ENCODE results near the gene MPND. TPM values are rescaled to one million over a fixed set of nuclear protein-coding genes. Genes with fewer than 3 reads are reported as not detected.

The MPND gene, protein sequence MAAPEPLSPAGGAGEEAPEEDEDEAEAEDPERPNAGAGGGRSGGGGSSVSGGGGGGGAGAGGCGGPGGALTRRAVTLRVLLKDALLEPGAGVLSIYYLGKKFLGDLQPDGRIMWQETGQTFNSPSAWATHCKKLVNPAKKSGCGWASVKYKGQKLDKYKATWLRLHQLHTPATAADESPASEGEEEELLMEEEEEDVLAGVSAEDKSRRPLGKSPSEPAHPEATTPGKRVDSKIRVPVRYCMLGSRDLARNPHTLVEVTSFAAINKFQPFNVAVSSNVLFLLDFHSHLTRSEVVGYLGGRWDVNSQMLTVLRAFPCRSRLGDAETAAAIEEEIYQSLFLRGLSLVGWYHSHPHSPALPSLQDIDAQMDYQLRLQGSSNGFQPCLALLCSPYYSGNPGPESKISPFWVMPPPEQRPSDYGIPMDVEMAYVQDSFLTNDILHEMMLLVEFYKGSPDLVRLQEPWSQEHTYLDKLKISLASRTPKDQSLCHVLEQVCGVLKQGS
- total RNA-seq, result 10 to 100 TPM; 12.6 to 18.0 TPM

- Mint-ChIP-seq H3K4me3 (peak within 1 kb of the TSS; percentile 89), H3K36me3 (ENCODE audit: low read depth) (peaks cover 12% of the 10 kb centered on the region), H3K27ac (peak within 1 kb of the TSS; percentile 93), H3K9me3 (ENCODE audit: low read depth) (no peaks in the 10 kb centered on the region), H3K27me3 (no peaks in the 10 kb centered on the region), H3K4me1 (peaks cover 9% of the 10 kb centered on the region)
- ChIA-PET POLR2A (interaction anchor here (0.6 to 2.9 kb wide), 13 partner anchors 9 to 785 kb away, joined by 3 to 12 read pairs (median 4); partner anchors contain the start of genes CHAF1A, TMIGD2 and YJU2), CTCF (interaction anchor here (0.6 to 3.1 kb wide), 6 partner anchors 8 to 118 kb away, joined by 3 to 37 read pairs (median 6); no protein-coding TSS in a partner anchor)
- peak; percentile 96 for DNase-seq
- intact Hi-C loops (cut with DNase I, micrococcal nuclease), result loop anchor here (1.0 to 10.0 kb wide), 16 partner anchors 15 to 1341 kb away; partner anchors contain the start of genes YJU2 (in 2 of the 2), ANKRD24 (in 1 of the 2), CHAF1A (in 1 of the 2) and FSD1 (in 1 of the 2)
- peak; percentile 66 for ATAC-seq
Measured at GRCh38 chr19:4343370-4344307, at the start of gene MPND. TSS of gene MPND (plus strand) at chr19:4343562. CDS start at chr19:4343594, 32 bp downstream.

DNA sequence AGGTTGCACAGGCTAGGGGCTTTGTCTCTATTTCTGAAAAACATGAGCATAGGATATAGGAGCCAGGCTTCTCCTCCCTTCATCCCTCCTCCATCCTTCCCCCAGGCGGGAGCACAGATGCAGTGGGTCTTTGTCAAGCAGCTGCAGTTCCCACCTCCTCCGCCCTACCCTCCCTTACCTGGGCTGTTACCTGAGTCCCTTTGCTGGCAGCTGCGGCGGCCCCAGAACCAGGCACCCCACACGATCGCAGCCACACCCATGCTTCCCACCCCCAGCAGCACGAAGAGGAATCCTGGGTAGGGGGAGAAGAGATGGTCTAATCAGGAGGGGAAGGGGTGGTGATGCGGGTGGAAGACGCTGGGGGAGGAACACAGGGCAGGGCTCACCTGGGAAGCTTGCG lies 49.0 kb upstream of the MPND start:
- no peak for ATAC-seq
- no peaks in the 10 kb centered on the region for H3K27me3 Mint-ChIP-seq
- DNase-seq, result no peak
- CTCF ChIA-PET, result interaction anchor here (0.9 kb wide), 1 partner anchor 28 kb away, joined by 4 read pairs; no protein-coding TSS in a partner anchor
- H3K4me3 Mint-ChIP-seq, result no peak overlapping the region
- POLR2A ChIA-PET, result no interaction called here
- H3K36me3 Mint-ChIP-seq (ENCODE audit: low read depth), result no peaks in the 10 kb centered on the region
- no peak overlapping the region for H3K27ac Mint-ChIP-seq
- H3K4me1 Mint-ChIP-seq, result peaks cover 12% of the 10 kb centered on the region
- H3K9me3 Mint-ChIP-seq (ENCODE audit: low read depth), result no peaks in the 10 kb centered on the region
- intact Hi-C loops (cut with DNase I, micrococcal nuclease), result no loop called here

DNA sequence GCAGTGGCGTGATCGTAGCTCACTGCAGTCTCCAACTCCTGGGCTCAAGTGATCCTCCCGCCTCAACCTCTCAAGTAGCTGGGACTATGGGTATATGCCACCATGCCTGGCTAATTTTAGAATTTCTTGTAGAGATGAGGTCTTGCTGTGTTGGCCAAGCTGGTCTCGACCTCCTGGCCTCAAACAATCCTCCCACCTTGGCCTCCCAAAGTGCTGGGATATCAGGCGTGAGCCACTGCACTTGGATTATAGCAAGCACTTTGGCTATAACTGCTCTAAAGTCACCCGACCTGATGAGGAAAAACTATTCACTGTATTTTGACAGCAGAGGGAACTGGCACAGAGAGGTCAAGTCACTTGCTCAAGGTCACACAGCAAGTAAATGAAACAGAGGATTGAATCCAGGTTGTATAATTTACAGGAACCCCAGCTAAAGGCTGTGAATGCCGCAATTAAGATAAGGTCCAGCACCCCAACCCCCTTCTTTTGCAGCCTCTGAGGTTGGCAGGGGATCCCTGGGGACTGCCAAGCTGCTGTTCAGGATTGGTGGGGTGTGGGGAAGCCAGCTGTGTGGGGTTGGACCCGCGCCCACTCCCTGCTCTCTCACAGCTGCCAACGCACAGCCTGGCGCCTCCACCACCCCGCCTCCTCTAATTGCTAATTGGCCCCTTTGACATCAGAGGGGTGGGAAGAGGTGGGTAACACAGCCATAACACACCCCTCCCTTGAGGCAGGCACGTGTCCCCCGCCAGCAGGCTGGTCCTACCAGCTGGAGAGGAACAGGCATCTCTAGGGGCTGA lies 47.2 kb upstream of the MPND start:
- POLR2A ChIA-PET, result no interaction called here
- H3K4me1 Mint-ChIP-seq, result peaks cover 17% of the 10 kb centered on the region
- intact Hi-C loops (cut with DNase I, micrococcal nuclease), result no loop called here
- CTCF ChIA-PET, result interaction anchor here (0.6 to 1.4 kb wide), 3 partner anchors 29 to 128 kb away, joined by 3 to 6 read pairs (median 6); no protein-coding TSS in a partner anchor
- no peak overlapping the region for H3K27ac Mint-ChIP-seq
- ATAC-seq (no peak), DNase-seq (no peak)
- no peaks in the 10 kb centered on the region for H3K27me3 Mint-ChIP-seq
- H3K36me3 Mint-ChIP-seq (ENCODE audit: low read depth), result no peaks in the 10 kb centered on the region
- H3K9me3 Mint-ChIP-seq (ENCODE audit: low read depth), result no peaks in the 10 kb centered on the region
- H3K4me3 Mint-ChIP-seq, result no peak overlapping the region

DNA sequence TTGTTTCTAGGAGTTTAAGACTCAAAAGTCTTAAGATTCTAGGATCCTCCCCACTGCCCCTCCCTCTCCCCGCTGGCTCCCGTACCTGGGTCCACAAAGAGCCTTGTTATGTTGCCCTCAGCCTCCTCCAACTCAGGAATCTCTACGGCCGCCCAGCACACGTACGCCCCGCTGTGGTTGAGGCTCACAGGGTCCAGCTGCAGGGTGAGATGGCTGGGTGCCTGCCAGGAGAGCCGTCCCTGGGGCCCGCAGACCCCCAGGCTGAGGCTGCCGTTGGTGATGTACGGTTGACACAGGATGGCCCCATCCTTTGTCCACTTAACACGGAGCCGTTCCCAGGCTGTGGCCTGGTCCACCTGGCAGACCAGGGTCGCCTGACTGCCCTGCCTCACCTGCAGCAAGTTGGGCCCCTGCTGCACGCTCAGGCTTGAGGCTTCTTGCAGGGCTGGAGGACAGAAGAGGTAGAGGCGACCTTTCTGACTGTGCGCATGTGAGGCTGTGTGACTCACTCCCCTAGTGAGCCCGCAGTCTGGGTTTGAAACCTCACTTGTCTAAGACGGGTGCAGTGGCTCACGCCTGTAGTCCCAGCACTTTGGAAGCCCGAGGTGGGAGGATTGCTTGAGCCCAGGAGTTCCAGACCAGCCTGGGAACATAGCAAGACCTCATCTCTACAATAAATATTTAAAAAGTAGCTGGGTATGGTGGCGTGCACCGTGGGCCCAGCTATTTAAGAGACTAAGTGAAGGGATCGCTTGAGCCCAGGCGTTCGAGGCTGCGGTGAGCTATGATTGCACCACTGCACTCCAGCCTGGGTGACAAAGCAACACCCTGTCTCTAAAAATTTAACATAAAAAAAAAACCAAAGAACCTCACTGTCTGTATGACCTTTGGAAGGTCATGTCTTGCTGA lies 45.2 kb upstream of the MPND start:
- Mint-ChIP-seq H3K36me3 (ENCODE audit: low read depth) (no peaks in the 10 kb centered on the region), H3K27ac (peak overlapping the region; percentile 48), H3K4me1 (peaks cover 34% of the 10 kb centered on the region), H3K4me3 (no peak overlapping the region), H3K27me3 (no peaks in the 10 kb centered on the region), H3K9me3 (ENCODE audit: low read depth) (no peaks in the 10 kb centered on the region)
- POLR2A ChIA-PET, result interaction anchor here (0.6 to 1.3 kb wide), 2 partner anchors 31 to 118 kb away, joined by 3 to 11 read pairs; no protein-coding TSS in a partner anchor
- ATAC-seq (peak; percentile 83), DNase-seq (peak; percentile 76)
- intact Hi-C loops (cut with DNase I, micrococcal nuclease), result no loop called here
- CTCF ChIA-PET, result interaction anchor here (1.0 kb wide), 1 partner anchor 21 kb away, joined by 3 read pairs; no protein-coding TSS in a partner anchor

- H3K4me1 Mint-ChIP-seq, result peaks cover 42% of the 10 kb centered on the region
- ATAC-seq (peak; percentile 4), DNase-seq (no peak)
- intact Hi-C loops (cut with DNase I, micrococcal nuclease), result no loop called here
- no peaks in the 10 kb centered on the region for H3K9me3 Mint-ChIP-seq (ENCODE audit: low read depth)
- ChIA-PET POLR2A (interaction anchor here (0.6 to 1.3 kb wide), 2 partner anchors 32 to 119 kb away, joined by 3 to 11 read pairs; no protein-coding TSS in a partner anchor), CTCF (no interaction called here)
- no peaks in the 10 kb centered on the region for H3K27me3 Mint-ChIP-seq
- peak overlapping the region; percentile 48 for H3K27ac Mint-ChIP-seq
- H3K36me3 Mint-ChIP-seq (ENCODE audit: low read depth), result no peaks in the 10 kb centered on the region
- no peak overlapping the region for H3K4me3 Mint-ChIP-seq
Measured at GRCh38 chr19:4298810-4299550, 44.4 kb upstream of the MPND start.

GRCh38 chr19:4300589-4300988 lies 42.8 kb upstream of the MPND start:
- Mint-ChIP-seq H3K27me3 (no peaks in the 10 kb centered on the region), H3K9me3 (ENCODE audit: low read depth) (no peaks in the 10 kb centered on the region), H3K36me3 (ENCODE audit: low read depth) (no peaks in the 10 kb centered on the region), H3K4me3 (peak overlapping the region; percentile 34), H3K27ac (peak overlapping the region; percentile 45), H3K4me1 (peaks cover 46% of the 10 kb centered on the region)
- intact Hi-C loops (cut with DNase I, micrococcal nuclease), result loop anchor here in 1 of 2 experiments (5.0 kb wide), 1 partner anchor 33 kb away; no protein-coding TSS in a partner anchor
- ChIA-PET CTCF (no interaction called here), POLR2A (no interaction called here)
- DNase-seq, result no peak
- ATAC-seq, result no peak

GRCh38 chr19:4301590-4302242 lies 41.6 kb upstream of the MPND start:
- DNase-seq (peak; percentile 39), ATAC-seq (peak; percentile 14)
- intact Hi-C loops (cut with DNase I, micrococcal nuclease), result loop anchor here (2.0 to 5.0 kb wide), 2 partner anchors 34 to 73 kb away; partner anchors contain the start of gene EBI3 (in 1 of the 2)
- Mint-ChIP-seq H3K27ac (peak overlapping the region; percentile 92), H3K9me3 (ENCODE audit: low read depth) (no peaks in the 10 kb centered on the region), H3K27me3 (no peaks in the 10 kb centered on the region), H3K36me3 (ENCODE audit: low read depth) (no peaks in the 10 kb centered on the region), H3K4me3 (peak overlapping the region; percentile 79), H3K4me1 (peaks cover 44% of the 10 kb centered on the region)
- POLR2A ChIA-PET, result interaction anchor here (0.6 to 1.3 kb wide), 2 partner anchors 22 to 41 kb away, joined by 4 to 6 read pairs; partner anchors contain the start of gene MPND
- CTCF ChIA-PET, result interaction anchor here (0.5 to 0.9 kb wide), 4 partner anchors 35 to 1643 kb away, joined by 3 to 4 read pairs (median 3); partner anchors contain the start of gene CHAF1A

GRCh38 chr19:4302243-4302640 lies 41.1 kb upstream of the MPND start, which contains the start of gene TMIGD2:
TSS of gene TMIGD2 (minus strand) at chr19:4302389. CDS start at chr19:4302385, 4 bp downstream.
- ATAC-seq, result peak; percentile 17

More at GRCh38 chr19:4302243-4302640, 41.1 kb upstream of the MPND start, which contains the start of gene TMIGD2:
- H3K4me1 Mint-ChIP-seq, result peaks cover 44% of the 10 kb centered on the region
- H3K36me3 Mint-ChIP-seq (ENCODE audit: low read depth), result no peaks in the 10 kb centered on the region
- intact Hi-C loops (cut with DNase I, micrococcal nuclease), result loop anchor here (2.0 to 5.0 kb wide), 2 partner anchors 35 to 73 kb away; partner anchors contain the start of gene EBI3 (in 1 of the 2)
- H3K4me3 Mint-ChIP-seq, result peak within 1 kb of the TSS; percentile 79
- H3K9me3 Mint-ChIP-seq (ENCODE audit: low read depth), result no peaks in the 10 kb centered on the region
- peak; percentile 52 for DNase-seq
- ChIA-PET POLR2A (interaction anchor here (1.3 kb wide), 1 partner anchor 41 kb away, joined by 4 read pairs; the partner anchor contains the start of gene MPND), CTCF (interaction anchor here (0.5 to 1.2 kb wide), 6 partner anchors 17 to 1643 kb away, joined by 3 to 4 read pairs (median 3); no protein-coding TSS in a partner anchor)
- H3K27me3 Mint-ChIP-seq, result no peaks in the 10 kb centered on the region
- H3K27ac Mint-ChIP-seq, result peak within 1 kb of the TSS; percentile 92

All from activated CD4-positive, alpha-beta T cell treated with anti-CD3 and anti-CD28 coated beads for 36 hours (primary cell).